ENCODE data around the gene OR52N5. TPM values are rescaled to one million over a fixed set of nuclear protein-coding genes. Genes with fewer than 3 reads are reported as not detected.
A peak's percentile ranks its signal among the peaks of the same experiment; 100 is the strongest.

OR52N5 gene
- total and polyA plus RNA-seq, 4 donors = not detected

GRCh38 chr11:5808500-5809121 lies 25.5 kb upstream of the OR52N5 start, which contains the start of gene OR52N2:
OR52N2 (plus strand) TSS chr11:5808924; CDS start chr11:5820336, 11,412 bp downstream.
- Histone ChIP-seq H3K9me3 (ENCODE audit: control insufficient read depth in 4 of 4, insufficient read depth in 3 of 4, low read length in 3 of 4) (peaks cover 0 to 4% (median 0%) of the 10 kb centered on the region in 4 donors), H3K27me3 (ENCODE audit: control insufficient read depth in 3 of 3, insufficient read depth in 3 of 3, low read length in 2 of 3) (no peaks in the 10 kb centered on the region), H3K4me3 (peak within 1 kb of the TSS; percentile 58), H3K36me3 (ENCODE audit: control insufficient read depth in 4 of 4, insufficient read depth in 4 of 4, low read length in 4 of 4) (no peaks in the 10 kb centered on the region), H3K27ac (ENCODE audit: low read depth in 1 of 2, low read length in 1 of 2) (no peak within 1 kb of the TSS), H3K9ac (ENCODE audit: insufficient read depth in 1 of 2, low read length in 2 of 2) (peak within 1 kb of the TSS; percentile 64 to 70), H3K4me1 (ENCODE audit: control insufficient read depth in 5 of 5, insufficient read depth in 5 of 5, low read length in 5 of 5) (peaks cover 0 to 5% (median 0%) of the 10 kb centered on the region in 5 donors)
- TF ChIP-seq CTCF (IDR thresholded peaks at IDR 0.05; ENCODE audit: control extremely low read depth, extremely low read depth) = peak; percentile 82
- DNase-seq (peak; percentile 79 to 86 (median 80)), ATAC-seq (ENCODE audit: insufficient read depth, low FRiP score) (peak; percentile 95)
- 7 to 15% methylated on average over 24 of the region's 24 CpGs for WGBS, 2 donors

GRCh38 chr11:5807580-5807979 lies 24.4 kb upstream of the OR52N5 start:
- Histone ChIP-seq H3K9me3 (ENCODE audit: control insufficient read depth in 4 of 4, insufficient read depth in 3 of 4, low read length in 3 of 4) (peaks cover 0 to 4% (median 0%) of the 10 kb centered on the region in 4 donors), H3K36me3 (ENCODE audit: control insufficient read depth in 4 of 4, insufficient read depth in 4 of 4, low read length in 4 of 4) (no peaks in the 10 kb centered on the region), H3K27ac (ENCODE audit: low read depth in 1 of 2, low read length in 1 of 2) (no peak overlapping the region), H3K27me3 (ENCODE audit: control insufficient read depth in 3 of 3, insufficient read depth in 3 of 3, low read length in 2 of 3) (no peaks in the 10 kb centered on the region), H3K4me1 (ENCODE audit: control insufficient read depth in 5 of 5, insufficient read depth in 5 of 5, low read length in 5 of 5) (peaks cover 0 to 5% (median 0%) of the 10 kb centered on the region in 5 donors), H3K9ac (ENCODE audit: insufficient read depth in 1 of 2, low read length in 2 of 2) (no peak overlapping the region), H3K4me3 (no peak overlapping the region)
- ATAC-seq (ENCODE audit: insufficient read depth, low FRiP score) = no peak
- DNase-seq = no peak
- no peak for TF ChIP-seq CTCF (IDR thresholded peaks at IDR 0.05; ENCODE audit: control extremely low read depth, extremely low read depth)
- 71 to 84% methylated on average over 10 of the region's 10 CpGs for WGBS, 2 donors

- DNase-seq = no peak
- no peak overlapping the region for H3K9ac ChIP-seq (ENCODE audit: insufficient read depth in 1 of 2, low read length in 2 of 2)
- 85 to 96% methylated on average over 5 of the region's 5 CpGs for WGBS, 2 donors
- no peaks in the 10 kb centered on the region for H3K27me3 ChIP-seq (ENCODE audit: control insufficient read depth in 3 of 3, insufficient read depth in 3 of 3, low read length in 2 of 3)
- peaks cover 0 to 4% (median 0%) of the 10 kb centered on the region in 5 donors for H3K4me1 ChIP-seq (ENCODE audit: control insufficient read depth in 5 of 5, insufficient read depth in 5 of 5, low read length in 5 of 5)
- TF ChIP-seq CTCF (IDR thresholded peaks at IDR 0.05; ENCODE audit: control extremely low read depth, extremely low read depth) = no peak
- no peaks in the 10 kb centered on the region for H3K36me3 ChIP-seq (ENCODE audit: control insufficient read depth in 4 of 4, insufficient read depth in 4 of 4, low read length in 4 of 4)
- ATAC-seq (ENCODE audit: insufficient read depth, low FRiP score) = no peak
- peaks cover 0 to 4% (median 0%) of the 10 kb centered on the region in 4 donors for H3K9me3 ChIP-seq (ENCODE audit: control insufficient read depth in 4 of 4, insufficient read depth in 3 of 4, low read length in 3 of 4)
- no peak overlapping the region for H3K4me3 ChIP-seq
- no peak overlapping the region for H3K27ac ChIP-seq (ENCODE audit: low read depth in 1 of 2, low read length in 1 of 2)
Observed at GRCh38 chr11:5803982-5804381, 20.8 kb upstream of the OR52N5 start.

Measured in lung (tissue), 12 donors.